COR-L47 (cell line): ENCODE measurements around the gene NRARP.
"Not testable (repeated sequence)": the region's sequence is repeated elsewhere in the genome, so short reads cannot be mapped to it uniquely, and the experiment has no call there.

Experiments used
- DNase-seq: peaks from one replicate; lab custom pipeline; 2025; lab: John Stamatoyannopoulos, UW

Gene NRARP, protein sequence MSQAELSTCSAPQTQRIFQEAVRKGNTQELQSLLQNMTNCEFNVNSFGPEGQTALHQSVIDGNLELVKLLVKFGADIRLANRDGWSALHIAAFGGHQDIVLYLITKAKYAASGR

GRCh38 chr9:137302118-137302448, at the start of gene NRARP:
Gene NRARP, minus strand, starts transcription at chr9:137302271. Its CDS starts 343 bp downstream, at chr9:137301928.
- peak; percentile 87 for DNase-seq

- DNase-seq, result no peak
Observed at GRCh38 chr9:137350696-137351584, 48.9 kb upstream of the NRARP start.

DNA sequence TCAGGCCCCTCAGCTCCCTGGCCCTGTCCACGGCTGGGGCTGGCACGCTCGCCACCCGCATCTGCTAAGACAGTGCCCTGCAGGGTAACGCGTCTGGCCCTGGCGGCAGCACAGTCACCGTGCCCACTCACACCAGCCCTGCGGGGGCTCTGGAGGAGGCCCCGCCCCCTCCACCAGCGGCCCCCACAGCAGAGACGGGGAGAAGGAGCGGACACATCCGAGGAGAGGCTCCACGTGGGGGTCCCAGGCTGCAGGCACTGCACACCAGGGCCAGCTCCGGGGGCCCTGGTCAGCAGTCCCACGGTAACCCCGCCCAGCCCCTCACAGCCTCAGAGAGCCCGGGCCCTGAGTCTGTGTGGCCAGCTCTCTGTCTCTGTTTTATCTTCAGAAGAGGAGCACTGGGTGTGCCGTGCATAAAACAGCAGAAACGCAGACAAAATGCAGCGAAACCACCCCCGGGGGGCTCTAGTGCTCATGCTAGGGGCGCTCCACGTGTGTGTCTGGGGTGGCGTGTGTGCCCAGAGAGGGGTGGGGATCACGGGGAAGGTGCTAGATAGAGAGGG, 47.5 kb upstream of the NRARP start:
- DNase-seq, result no peak

DNA sequence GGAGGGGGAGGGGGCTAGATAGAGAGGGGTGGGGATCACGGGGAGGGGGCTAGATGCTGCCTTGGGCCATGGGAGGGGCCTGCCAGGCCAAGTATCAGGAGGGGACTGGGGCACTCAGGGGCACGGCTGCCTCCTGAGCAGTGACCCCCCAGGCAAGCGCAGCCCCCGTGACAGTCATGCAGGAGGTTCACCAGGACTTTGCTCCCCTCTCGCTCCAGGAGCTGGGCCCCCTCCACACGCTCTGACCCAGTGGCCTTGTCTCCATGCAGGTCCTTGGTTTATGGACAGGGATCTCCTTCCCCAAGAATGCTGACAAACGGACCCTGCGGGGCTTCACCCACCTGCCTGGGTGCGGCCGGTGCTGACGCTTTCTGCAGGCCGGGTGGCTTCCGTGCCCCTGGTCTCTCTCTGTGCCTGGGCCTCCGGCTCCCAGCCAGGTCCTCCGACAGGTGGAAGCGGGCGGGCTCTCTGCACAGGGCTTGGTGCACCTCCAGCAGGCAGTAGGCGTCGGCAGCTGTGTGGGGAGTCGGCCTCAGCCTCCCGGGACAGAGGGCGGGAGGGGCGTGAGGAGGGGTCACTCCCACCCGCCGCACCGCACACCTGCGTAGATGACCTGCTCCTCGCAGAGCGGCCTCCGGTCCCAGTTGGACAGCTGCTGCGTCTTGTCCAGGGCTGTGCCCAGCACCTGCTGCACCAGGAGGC, 46.8 kb upstream of the NRARP start:
- no peak for DNase-seq

DNA sequence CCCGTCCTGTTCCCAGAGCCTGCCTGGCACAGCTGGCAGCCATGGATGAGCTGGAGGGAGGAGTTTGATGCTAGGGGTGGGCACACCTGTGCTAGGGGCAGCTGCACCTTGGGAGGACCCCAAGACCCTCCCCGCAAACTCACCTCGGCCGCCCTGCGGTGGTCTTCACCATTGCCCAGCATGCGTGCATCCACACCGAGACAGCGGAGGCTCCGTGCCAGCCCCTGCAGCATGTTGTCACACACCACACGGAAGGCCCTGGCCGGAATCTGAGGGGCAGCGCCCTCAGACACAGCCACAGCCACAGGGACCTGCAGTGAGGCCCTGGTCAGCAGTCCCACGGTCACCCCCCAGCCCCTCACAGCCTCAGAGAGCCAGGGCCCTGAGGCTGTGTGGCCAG, 45.9 kb upstream of the NRARP start:
- no peak for DNase-seq

DNA sequence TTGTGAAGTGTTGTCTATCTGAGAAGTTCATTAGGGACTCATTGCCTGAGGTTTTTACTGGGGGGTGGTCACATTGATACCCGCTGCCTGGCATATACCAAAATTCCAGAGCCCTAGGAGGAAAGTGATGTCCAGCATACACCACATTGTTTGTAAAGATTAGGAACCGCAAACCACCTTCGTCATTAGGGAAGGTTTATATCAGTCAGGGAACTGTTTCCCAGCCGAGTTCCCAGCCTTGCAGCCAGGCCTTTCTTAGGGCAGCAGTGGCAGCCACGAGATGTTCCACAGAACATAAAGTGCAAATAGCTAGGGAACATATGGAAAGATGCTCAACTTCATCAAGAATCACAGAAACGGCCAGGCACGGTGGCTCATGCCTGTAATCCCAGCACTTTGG, 40.4 kb upstream of the NRARP start:
- no peak for DNase-seq

DNA sequence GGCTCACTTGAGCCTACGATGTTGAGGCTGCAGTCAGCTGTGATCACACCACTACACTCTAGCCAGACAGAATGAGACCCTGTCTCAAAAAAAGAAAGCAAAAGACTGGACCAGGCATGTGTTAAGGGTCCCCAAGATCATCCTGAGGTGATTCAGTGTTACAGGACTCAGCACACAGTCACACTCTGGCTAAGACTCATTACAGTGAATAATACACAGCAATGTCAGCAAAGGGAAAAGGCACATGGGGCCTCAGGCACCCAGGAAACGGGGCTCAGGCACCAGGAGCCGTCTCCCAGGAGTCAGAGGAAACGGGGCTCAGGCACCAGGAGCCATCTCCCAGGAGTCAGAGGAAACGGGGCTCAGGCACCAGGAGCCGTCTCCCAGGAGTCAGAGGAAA, 39.2 kb upstream of the NRARP start:
- no peak for DNase-seq

GRCh38 chr9:137339908-137340462, 37.9 kb upstream of the NRARP start:
- not testable (repeated sequence) for DNase-seq

GRCh38 chr9:137339045-137339907, 37.2 kb upstream of the NRARP start:
- no peak for DNase-seq

- no peak for DNase-seq
Observed at GRCh38 chr9:137336735-137337134, 34.7 kb upstream of the NRARP start.

DNA sequence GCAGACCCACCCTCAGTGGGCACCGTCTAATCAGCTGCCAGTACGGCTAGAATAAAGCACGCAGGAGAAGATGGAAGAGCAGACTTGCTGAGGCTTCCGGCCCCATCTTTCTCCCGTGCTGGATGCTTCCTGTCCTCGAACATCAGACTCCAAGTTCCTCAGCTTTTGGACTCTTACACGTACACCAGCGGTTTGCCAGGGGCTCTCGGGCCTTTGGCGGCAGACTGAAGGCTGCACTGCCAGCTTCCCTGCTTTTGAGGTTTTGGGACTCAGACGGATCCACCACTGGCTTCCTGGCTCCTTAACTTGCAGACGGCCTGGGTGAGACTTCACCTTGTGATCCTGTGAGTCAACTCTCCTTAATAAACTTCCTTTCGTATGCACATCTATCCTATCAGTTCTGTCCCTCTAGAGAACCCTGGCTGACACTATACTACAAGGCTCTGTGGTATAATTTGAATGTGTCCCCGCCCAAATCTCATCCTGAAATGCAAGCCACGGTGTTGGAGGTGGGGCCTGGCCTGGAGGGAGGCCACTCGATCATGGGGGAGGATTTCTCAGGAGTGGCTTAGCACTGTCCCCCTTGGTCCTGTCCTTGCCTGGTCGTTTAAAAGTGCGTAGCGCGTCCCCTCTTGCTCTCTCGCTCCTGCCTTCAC, 31.1 kb upstream of the NRARP start:
- DNase-seq, result no peak

GRCh38 chr9:137331929-137332328, 29.9 kb upstream of the NRARP start:
- no peak for DNase-seq

DNA sequence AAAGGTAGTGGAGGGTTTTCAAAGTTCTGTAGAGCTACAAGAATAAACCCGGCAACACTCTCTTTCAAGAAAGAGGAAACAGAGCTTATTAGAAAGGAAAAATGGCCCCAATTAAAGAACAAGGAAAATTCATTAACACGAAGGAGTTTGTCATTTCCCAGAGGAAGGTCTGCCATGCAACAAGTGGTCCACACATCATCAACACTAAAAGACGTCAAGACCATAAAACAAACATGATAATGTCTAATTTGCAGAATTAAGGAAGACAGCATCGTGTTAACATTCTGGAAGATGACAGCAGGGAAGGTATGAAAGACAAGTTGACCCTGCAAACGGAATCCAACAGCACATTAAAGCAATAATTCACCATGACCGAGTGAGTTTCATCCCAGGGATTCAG, 28.6 kb upstream of the NRARP start:
- no peak for DNase-seq

GRCh38 chr9:137329590-137329989, 27.5 kb upstream of the NRARP start:
- not testable (repeated sequence) for DNase-seq

DNA sequence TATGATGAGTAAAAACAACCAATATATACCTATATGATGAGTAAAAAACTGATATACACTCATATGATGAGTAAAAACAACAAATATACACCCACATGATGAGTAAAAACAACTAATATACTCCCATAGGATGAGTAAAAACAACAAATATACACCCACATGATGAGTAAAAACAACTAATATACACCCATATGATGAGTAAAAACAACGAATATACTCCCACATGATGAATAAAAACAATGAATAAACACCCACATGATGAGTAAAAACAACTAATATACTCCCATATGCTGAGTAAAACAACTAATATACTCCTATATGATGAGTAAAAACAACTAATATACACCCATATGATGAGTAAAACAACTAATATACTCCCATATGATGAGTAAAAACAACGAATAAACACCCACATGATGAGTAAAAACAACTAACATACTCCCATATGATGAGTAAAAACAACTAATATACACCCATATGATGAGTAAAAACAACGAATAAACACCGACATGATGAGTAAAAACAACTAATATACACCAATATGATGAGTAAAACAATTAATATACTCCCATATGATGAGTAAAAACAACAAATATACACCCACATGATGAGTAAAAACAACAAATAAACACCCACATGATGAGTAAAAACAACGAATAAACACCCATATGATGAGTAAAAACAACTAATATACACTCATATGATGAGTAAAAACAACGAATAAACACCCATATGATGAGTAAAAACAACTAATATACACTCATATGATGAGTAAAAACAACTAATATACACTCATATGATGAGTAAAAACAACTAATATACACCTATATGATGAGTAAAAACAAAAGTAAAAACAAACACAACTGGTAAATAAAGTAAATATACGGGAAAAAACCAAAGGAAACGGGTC, 25.8 kb upstream of the NRARP start:
- not testable (repeated sequence) for DNase-seq

- DNase-seq, result no peak
Observed at GRCh38 chr9:137326445-137327065, 24.5 kb upstream of the NRARP start.

DNA sequence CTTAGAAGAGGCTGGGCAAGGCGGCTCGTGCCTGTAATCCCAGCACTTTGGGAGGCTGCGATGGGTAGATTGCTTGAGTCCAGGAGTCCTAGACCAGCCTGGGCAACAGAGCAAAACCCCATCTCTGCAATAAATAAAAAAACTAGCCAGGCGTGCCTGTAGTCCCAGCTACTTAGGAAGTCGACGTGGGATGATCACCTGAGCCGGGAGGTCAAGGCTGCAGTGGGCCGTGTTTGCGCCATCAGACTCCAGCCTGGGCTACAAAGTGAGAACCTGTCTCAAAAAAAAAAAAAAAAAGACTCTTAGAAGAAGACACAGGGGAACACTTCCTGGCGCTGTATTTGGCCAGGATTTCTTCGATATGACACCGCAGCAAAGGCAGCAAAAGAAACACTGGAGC, 23.7 kb upstream of the NRARP start:
- DNase-seq, result no peak

- DNase-seq, result no peak
Observed at GRCh38 chr9:137325124-137325523, 23.1 kb upstream of the NRARP start.

GRCh38 chr9:137323531-137324331, 21.7 kb upstream of the NRARP start:
- no peak for DNase-seq
